ENCODE results near the gene OPRL1. TPM values are rescaled to one million over a fixed set of nuclear protein-coding genes. Genes with fewer than 3 reads are reported as not detected.

OPRL1 gene
- total and polyA plus RNA-seq, 2 of the 8 experiments (the other 6 are each of a cell fraction or from before 2014, with no cell fraction given) = 0.63 to 0.98 TPM

- Histone ChIP-seq H3K23ac (ENCODE audit: insufficient read length) (no peak overlapping the region), H3K4me3 (ENCODE audit: extremely low read depth in 1 of 4, insufficient read depth in 2 of 4, low read depth in 3 of 4, low read length in 4 of 4) (peak overlapping the region; percentile 37 to 71 (median 52)), H2BK15ac (ENCODE audit: low read length) (no peak overlapping the region), H3K4me2 (ENCODE audit: insufficient read depth in 1 of 2, low read depth in 2 of 2, low read length in 2 of 2) (peak overlapping the region; percentile 48 to 97), H4K8ac (ENCODE audit: extremely low read depth, insufficient read depth, low read length) (peak overlapping the region; percentile 91; the same call in 1 of the 2 replicates), H3K79me1 (ENCODE audit: low read depth, low read length) (no peaks in the 10 kb centered on the region; the same call in 1 of the 2 replicates), H3K4me1 (replicated peaks in 1 of 4; ENCODE audit: control insufficient read depth in 3 of 4, insufficient read depth in 4 of 4, low read length in 3 of 4) (peaks cover 0 to 8% (median 3%) of the 10 kb centered on the region in 4 experiments; a peak in 3 of 7 replicates), H3K23me2 (ENCODE audit: low read depth, low read length) (peaks cover 2% of the 10 kb centered on the region; the same call in 1 of the 2 replicates), H3K56ac (replicated peaks; ENCODE audit: insufficient read length, low read depth, low read length) (no peak overlapping the region), H2AFZ (ENCODE audit: low read length) (peak overlapping the region; percentile 91; the same call in 1 of the 2 replicates), H4K5ac (ENCODE audit: insufficient read length, low read depth, low read length) (peak overlapping the region; percentile 48), H3K79me2 (ENCODE audit: control insufficient read depth in 1 of 2, insufficient read depth in 2 of 2, low read length in 2 of 2) (no peaks in the 10 kb centered on the region), H3K36me3 (ENCODE audit: control insufficient read depth in 2 of 4, insufficient read depth in 4 of 4, low read length in 3 of 4) (no peaks in the 10 kb centered on the region), H2BK12ac (ENCODE audit: low read depth, low read length) (no peak overlapping the region), H2BK120ac (replicated peaks; ENCODE audit: low read depth, low read length) (no peak overlapping the region), H3K18ac (ENCODE audit: extremely low read depth, low read length) (peak overlapping the region; percentile 78), H4K91ac (replicated peaks; ENCODE audit: insufficient read length, low read length) (no peak overlapping the region), H3K9ac (replicated peaks in 1 of 4; ENCODE audit: extremely low read depth in 1 of 4, low read depth in 3 of 4, low read length in 3 of 4) (0 out of 7 replicates have a peak overlapping the region, but pooled peaks of 1 of the 4 experiments have one; percentile 17), H2AK5ac (ENCODE audit: low read depth, low read length) (no peak overlapping the region), H4K20me1 (replicated peaks in 1 of 2; ENCODE audit: control insufficient read depth in 1 of 2, insufficient read depth in 2 of 2, low read length in 2 of 2) (peaks cover 0 to 3% of the 10 kb centered on the region in 2 experiments), H3K4ac (replicated peaks; ENCODE audit: insufficient read length, low read depth, low read length) (no peak overlapping the region), H3K14ac (ENCODE audit: insufficient read length) (no peak overlapping the region), H3K27ac (ENCODE audit: low read depth, low read length) (no peak overlapping the region), H2BK5ac (ENCODE audit: low read depth, low read length) (no peak overlapping the region), H3K27me3 (replicated peaks in 1 of 4; ENCODE audit: control insufficient read depth in 3 of 4, extremely low read depth in 1 of 4, insufficient read depth in 3 of 4, low read length in 3 of 4) (peaks cover 2 to 26% (median 21%) of the 10 kb centered on the region in 4 experiments), H2BK20ac (ENCODE audit: low read length) (no peak overlapping the region), H3K9me3 (ENCODE audit: insufficient read depth in 2 of 2, low read depth in 1 of 2, low read length in 1 of 2) (no peaks in the 10 kb centered on the region)
- FAIRE-seq = no peak
- WGBS, 2 experiments (ENCODE audit: extremely low coverage in 1 of 2, insufficient coverage in 1 of 2, insufficient read length in 1 of 2, insufficient replicate concordance in 2 of 2, low coverage in 1 of 2, low lambda C conversion rate in 2 of 2, missing lambda C conversion rate in 1 of 2) = 20% methylated on average over 30 of the region's 64 CpGs; no CpG with 5 or more reads in 1 of the 2 experiments
- POLR2A ChIA-PET (ENCODE audit: partially characterized antibody) = no interaction called here
- peak in 1 of 2 experiments; percentile 94 for DNase-seq (ENCODE audit: low read depth in 1 of 2, low spot score in 2 of 2)
- CTCF ChIA-PET (ENCODE audit: partially characterized antibody) = interaction anchor here (0.6 to 5.0 kb wide), 25 partner anchors 8 to 302 kb away, joined by 3 to 41 read pairs (median 4); partner anchors contain the start of genes LKAAEAR1, OPRL1, PRPF6 and RGS19
- TF ChIP-seq EZH2 (IDR thresholded peaks at IDR 0.05; ENCODE audit: low read depth, low read length, severe bottlenecking) (no peak), ZNF274 (IDR thresholded peaks at IDR 0.05; ENCODE audit: borderline replicate concordance, extremely low read depth, low read length) (no peak), EGR1 (IDR thresholded peaks at IDR 0.05; ENCODE audit: borderline replicate concordance, low read depth, low read length) (no peak), POLR2A (IDR thresholded peaks at IDR 0.05; ENCODE audit: control extremely low read depth in 1 of 2, low read depth in 2 of 2, low read length in 2 of 2) (no peak), SP4 (IDR thresholded peaks at IDR 0.05; ENCODE audit: low read length) (peak; percentile 54; the same call in 1 of the 2 replicates), CBX8 (IDR thresholded peaks at IDR 0.05; ENCODE audit: borderline replicate concordance, low read depth, low read length) (no peak), RBBP5 (IDR thresholded peaks at IDR 0.05; ENCODE audit: borderline replicate concordance, low read depth, low read length) (peak; percentile 63), CTCF (IDR thresholded peaks at IDR 0.05; ENCODE audit: control extremely low read depth in 1 of 3, insufficient read depth in 1 of 3, low read depth in 1 of 3, low read length in 3 of 3) (peak; percentile 71 to 87 (median 78))
Observed at GRCh38 chr20:64101731-64102621, 22.1 kb downstream of the OPRL1 start.
